HCT116 (cell line): ENCODE data around the gene SMIM44. TPM values are rescaled to one million over a fixed set of nuclear protein-coding genes. Genes with fewer than 3 reads are reported as not detected.

Source experiments
- ATAC-seq: fragments of 200-7000 bp; cut with Tn5 transposase; 2 replicates; pipeline ENCODE4 v1.9.1; 2020; ENCODE audit warnings: mild to moderate bottlenecking, moderate library complexity
- BruUV-seq: library from RNA; stranded (reverse); fragments of 400-500 nt; replicated peaks from 2 replicates; lab custom pipeline; 2021; lab: Mats Ljungman, UMichigan
- CTCF ChIA-PET: fragments of 300-600 bp; sonication (Branson Sonifier 250); formaldehyde crosslinking; loops from one replicate; lab custom pipeline; 2021; ENCODE audit warnings: antibody characterized with exemption; lab: Charles Lee
- POLR2A ChIA-PET: fragments of 300-600, 350-600 bp; sonication (Branson Sonifier 250); formaldehyde crosslinking; loops from one replicate; lab custom pipeline; 2021; ENCODE audit warnings: antibody characterized with exemption; lab: Charles Lee
- RAD21 ChIA-PET, 2 experiments: fragments of 300-600 bp; sonication (Branson Sonifier 250); formaldehyde crosslinking; loops; one replicate each; lab custom pipeline; 2023; ENCODE audit warnings: low total read pairs in 2 of 2; ENCODE audit not compliant: uncharacterized antibody in 2 of 2, unreplicated experiment in 2 of 2, low non-redundant PET in 1 of 2; lab: Charles Lee
- DNase-seq: peaks from one replicate; pipeline ENCODE4 v3.0.0-alpha.2; 2010; ENCODE audit warnings: low read depth, low spot score
- H2AFZ ChIP-seq: fragments of 200-600 bp; shearing (Covaris generic), sonication (generic); 2 replicates; pipeline ENCODE4 v1.6.1; 2017; ENCODE audit warnings: low read depth, mixed run types, mixed read lengths, antibody characterized with exemption, low read length; ENCODE audit not compliant: poor library complexity, severe bottlenecking
- H3K27ac ChIP-seq: 2 replicates; pipeline ENCODE4 v1.5.1; 2012; ENCODE audit warnings: low read depth, low read length
- H3K27me3 ChIP-seq: fragments of 200-600 bp; sonication (generic); 2 replicates; pipeline ENCODE4 v1.6.1; 2016; ENCODE audit warnings: mixed run types, low read length, mixed read lengths; ENCODE audit not compliant: insufficient read depth
- H3K36me3 ChIP-seq, 2 experiments: fragments of 200-500 bp in 1 of 2; fragments of 200-600 bp in 1 of 2; sonication (Bioruptor generic) in 1 of 2; sonication (generic) in 1 of 2; 2 replicates each; pipeline versions ENCODE4 v1.5.1 to v1.6.1; 2014 to 2016; ENCODE audit warnings: low read length in 2 of 2, inconsistent platforms in 1 of 2, mixed read lengths in 1 of 2, mixed run types in 1 of 2; ENCODE audit not compliant: insufficient read depth in 2 of 2, control insufficient read depth in 1 of 2
- H3K4me1 ChIP-seq, 2 experiments: fragments of 200-600 bp in 1 of 2; sonication (generic) in 1 of 2; 2 replicates each; pipeline versions ENCODE4 v1.5.1 to v1.6.1; 2012 to 2017; ENCODE audit warnings: low read length in 2 of 2, inconsistent platforms in 1 of 2, mild to moderate bottlenecking in 1 of 2, mixed read lengths in 1 of 2, mixed run types in 1 of 2, moderate library complexity in 1 of 2; ENCODE audit not compliant: insufficient read depth in 2 of 2, control insufficient read depth in 1 of 2
- H3K4me2 ChIP-seq: fragments of 200-600 bp; sonication (generic); 2 replicates; pipeline ENCODE4 v1.6.1; 2017; ENCODE audit warnings: mixed run types, low read length, mixed read lengths
- H3K4me3 ChIP-seq, 2 experiments: fragments of 200-600 bp in 1 of 2; sonication (generic) in 1 of 2; replicated peaks in 1 of 2; 2 replicates each; pipeline ENCODE4 v1.5.1; 2011 to 2016; ENCODE audit warnings: low read length in 2 of 2, control low read depth in 1 of 2, low read depth in 1 of 2, mild to moderate bottlenecking in 1 of 2, mixed read lengths in 1 of 2, mixed run types in 1 of 2
- H3K79me2 ChIP-seq: fragments of 200-600 bp; sonication (generic); 2 replicates; pipeline ENCODE4 v1.6.1; 2017; ENCODE audit warnings: mild to moderate bottlenecking, mixed run types, low read length, moderate library complexity, mixed read lengths; ENCODE audit not compliant: insufficient read depth
- H3K9ac ChIP-seq: fragments of 200-600 bp; sonication (generic); 2 replicates; pipeline ENCODE4 v1.6.1; 2016; ENCODE audit warnings: low read length, mixed read lengths
- H3K9me2 ChIP-seq: fragments of 200-600 bp; sonication (generic), shearing (Covaris generic); 2 replicates; pipeline ENCODE4 v1.6.1; 2017; ENCODE audit warnings: mixed run types, mild to moderate bottlenecking, moderate library complexity; ENCODE audit not compliant: insufficient read depth
- H3K9me3 ChIP-seq, 2 experiments: fragments of 200-500 bp in 1 of 2; fragments of 200-600 bp in 1 of 2; sonication (Bioruptor generic) in 1 of 2; sonication (generic) in 1 of 2; 2 replicates each; pipeline ENCODE4 v1.6.1; 2014 to 2017; ENCODE audit warnings: low read length in 2 of 2, mixed read lengths in 2 of 2, inconsistent platforms in 1 of 2, low read depth in 1 of 2, mild to moderate bottlenecking in 1 of 2, mixed run types in 1 of 2, moderate library complexity in 1 of 2; ENCODE audit not compliant: control insufficient read depth in 1 of 2, insufficient read depth in 1 of 2
- H4K20me1 ChIP-seq: fragments of 200-600 bp; sonication (generic), shearing (Covaris generic); 2 replicates; pipeline ENCODE4 v1.6.1; 2017; ENCODE audit warnings: mixed run types, mild to moderate bottlenecking, moderate library complexity; ENCODE audit not compliant: insufficient read depth
- CBX3 ChIP-seq: IDR thresholded peaks from 2 replicates; pipeline ENCODE4 v1.6.1; 2012; ENCODE audit warnings: low read depth
- CEBPB ChIP-seq: IDR thresholded peaks from 2 replicates; pipeline ENCODE4 v1.6.1; 2012; ENCODE audit warnings: low read depth
- ELF1 ChIP-seq: IDR thresholded peaks from 2 replicates; pipeline ENCODE4 v1.6.1; 2012; ENCODE audit warnings: low read depth, borderline replicate concordance
- EZH2phosphoT487 ChIP-seq: fragments of 200-600 bp; IDR thresholded peaks from 2 replicates; pipeline ENCODE4 v1.6.1; 2018; ENCODE audit warnings: antibody characterized with exemption, borderline replicate concordance
- MAX ChIP-seq: IDR thresholded peaks from 2 replicates; pipeline ENCODE4 v1.6.1; 2012
- RAD21 ChIP-seq: IDR thresholded peaks from 2 replicates; pipeline ENCODE4 v1.6.1; 2012; ENCODE audit warnings: low read depth, mild to moderate bottlenecking
- REST ChIP-seq: IDR thresholded peaks from 2 replicates; pipeline ENCODE4 v1.6.1; 2012; ENCODE audit warnings: low read depth
- TCF7L2 ChIP-seq: IDR thresholded peaks from 2 replicates; pipeline ENCODE4 v1.7.0; 2011; ENCODE audit warnings: borderline replicate concordance, inconsistent platforms; ENCODE audit not compliant: insufficient read depth, insufficient read length; ENCODE audit errors: extremely low read depth
- ZNF274 ChIP-seq: fragments of 200-500 bp; sonication (Bioruptor generic); IDR thresholded peaks from 2 replicates; pipeline ENCODE4 v1.6.1; 2014; ENCODE audit warnings: mild to moderate bottlenecking, low read depth, low read length, inconsistent platforms
- intact Hi-C: fragments of 100-400 bp; cut with micrococcal nuclease; formaldehyde crosslinking; loops from 2 replicates; pipeline ENCODE4 v1.10.0; 2022
- total RNA-seq: library from RNA; stranded (reverse); gene quantifications from one replicate; pipeline ENCODE4 v1.2.1, GENCODE V29; 2021; ENCODE audit not compliant: unreplicated experiment

Gene SMIM44
- total RNA-seq, 1 experiment from 2014 or later: not detected

DNA sequence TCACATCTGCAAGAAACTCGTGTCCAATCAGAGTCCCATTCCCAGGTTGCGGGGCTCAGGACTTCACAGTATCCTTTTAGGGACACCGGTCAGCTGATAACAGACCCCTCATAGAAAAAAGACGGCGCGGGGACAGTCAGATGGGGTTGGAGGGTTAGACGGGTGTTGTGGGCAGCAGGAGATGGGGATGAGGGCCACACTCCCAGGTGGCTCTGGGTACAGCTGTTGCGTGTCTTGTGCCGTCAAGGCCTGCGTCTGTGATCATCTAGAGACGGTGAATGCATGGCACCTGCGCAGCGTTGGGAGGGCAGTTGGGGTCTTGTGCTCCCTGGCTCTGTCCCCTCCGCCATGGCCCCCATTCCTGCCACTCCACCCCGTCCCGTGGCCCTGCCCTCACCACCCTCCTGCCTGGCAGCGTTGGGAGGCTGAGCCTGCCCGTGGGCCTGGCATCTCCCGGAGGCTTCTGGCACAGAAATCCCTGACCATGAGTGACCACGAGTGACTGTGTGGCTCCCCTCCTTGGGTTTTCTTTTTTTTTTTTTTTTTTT is 41.7 kb upstream of the SMIM44 start (continued):
- no peak for TF ChIP-seq EZH2phosphoT487

- Histone ChIP-seq H3K9ac (no peak overlapping the region), H3K27me3 (no peaks in the 10 kb centered on the region), H4K20me1 (no peaks in the 10 kb centered on the region), H3K4me1 (peaks cover 0 to 13% of the 10 kb centered on the region in 2 experiments; a peak in 1 of 4 replicates), H3K4me2 (no peak overlapping the region), H3K9me2 (no peaks in the 10 kb centered on the region), H3K9me3 (no peaks in the 10 kb centered on the region), H3K27ac (no peak overlapping the region), H2AFZ (no peak overlapping the region), H3K79me2 (peaks cover 29% of the 10 kb centered on the region), H3K36me3 (peaks cover 13 to 15% of the 10 kb centered on the region in 2 experiments; a peak in 3 of 4 replicates), H3K4me3 (no peak overlapping the region)
- intact Hi-C loops: no loop called here
- TF ChIP-seq ZNF274 (no peak), MAX (no peak), RAD21 (no peak), TCF7L2 (no peak), REST (no peak), ELF1 (no peak), CEBPB (no peak), CBX3 (no peak)
- ATAC-seq (no peak), DNase-seq (no peak)
- POLR2A ChIA-PET: no interaction called here
- CTCF ChIA-PET: no interaction called here
- RAD21 ChIA-PET: no interaction called here
- BruUV-seq: no TSS peak
Observed at GRCh38 chr19:3524078-3524842, 41.0 kb upstream of the SMIM44 start.
